Measurements from ENCODE around the gene ANXA11.

DNA sequence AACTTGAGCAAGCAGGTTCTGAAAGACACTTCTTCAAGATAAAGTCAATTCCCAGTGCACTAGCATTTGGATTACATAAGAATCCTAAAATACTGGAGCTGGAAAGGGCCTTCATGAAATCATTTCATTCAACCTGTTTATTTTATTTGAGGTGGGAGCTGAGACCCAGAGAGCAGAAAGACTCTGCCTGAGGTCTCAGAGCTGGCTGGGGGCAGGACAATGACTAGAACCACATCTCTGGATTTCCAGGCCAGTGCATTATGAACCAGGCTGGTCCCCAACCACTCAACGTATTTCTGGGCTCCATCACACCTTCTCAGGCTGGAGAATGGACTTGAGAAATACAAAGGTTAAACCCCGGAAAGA is 8.4 kb downstream of the ANXA11 start:
- TF ChIP-seq EP300 (IDR thresholded peaks at IDR 0.05; ENCODE audit: borderline replicate concordance) (no peak), FOXM1 (IDR thresholded peaks at IDR 0.05; ENCODE audit: borderline replicate concordance, low read depth) (no peak), TCF12 (IDR thresholded peaks at IDR 0.05; ENCODE audit: low read depth) (no peak), NFIC (IDR thresholded peaks at IDR 0.05) (no peak), YY1 (IDR thresholded peaks at IDR 0.05; ENCODE audit: low read depth) (no peak), RAD21 (IDR thresholded peaks at IDR 0.05; ENCODE audit: low read depth) (no peak)

Data from Ishikawa (cell line).